Measurements from ENCODE around the gene TMEM25. TPM values are rescaled to one million over a fixed set of nuclear protein-coding genes. Genes with fewer than 3 reads are reported as not detected.

The TMEM25 gene
- total and polyA plus RNA-seq, 4 donors: 5.5 to 19.9 (median 7.2) TPM

DNA sequence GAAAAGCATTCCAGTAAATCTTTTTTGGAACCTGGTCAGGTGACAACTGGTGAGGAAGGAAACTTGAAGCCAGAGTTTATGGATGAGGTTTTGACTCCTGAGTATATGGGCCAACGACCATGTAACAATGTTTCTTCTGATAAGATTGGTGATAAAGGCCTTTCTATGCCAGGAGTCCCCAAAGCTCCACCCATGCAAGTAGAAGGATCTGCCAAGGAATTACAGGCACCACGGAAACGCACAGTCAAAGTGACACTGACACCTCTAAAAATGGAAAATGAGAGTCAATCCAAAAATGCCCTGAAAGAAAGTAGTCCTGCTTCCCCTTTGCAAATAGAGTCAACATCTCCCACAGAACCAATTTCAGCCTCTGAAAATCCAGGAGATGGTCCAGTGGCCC, 27.8 kb upstream of the TMEM25 start (continued):
- TF ChIP-seq, protein P1, sequence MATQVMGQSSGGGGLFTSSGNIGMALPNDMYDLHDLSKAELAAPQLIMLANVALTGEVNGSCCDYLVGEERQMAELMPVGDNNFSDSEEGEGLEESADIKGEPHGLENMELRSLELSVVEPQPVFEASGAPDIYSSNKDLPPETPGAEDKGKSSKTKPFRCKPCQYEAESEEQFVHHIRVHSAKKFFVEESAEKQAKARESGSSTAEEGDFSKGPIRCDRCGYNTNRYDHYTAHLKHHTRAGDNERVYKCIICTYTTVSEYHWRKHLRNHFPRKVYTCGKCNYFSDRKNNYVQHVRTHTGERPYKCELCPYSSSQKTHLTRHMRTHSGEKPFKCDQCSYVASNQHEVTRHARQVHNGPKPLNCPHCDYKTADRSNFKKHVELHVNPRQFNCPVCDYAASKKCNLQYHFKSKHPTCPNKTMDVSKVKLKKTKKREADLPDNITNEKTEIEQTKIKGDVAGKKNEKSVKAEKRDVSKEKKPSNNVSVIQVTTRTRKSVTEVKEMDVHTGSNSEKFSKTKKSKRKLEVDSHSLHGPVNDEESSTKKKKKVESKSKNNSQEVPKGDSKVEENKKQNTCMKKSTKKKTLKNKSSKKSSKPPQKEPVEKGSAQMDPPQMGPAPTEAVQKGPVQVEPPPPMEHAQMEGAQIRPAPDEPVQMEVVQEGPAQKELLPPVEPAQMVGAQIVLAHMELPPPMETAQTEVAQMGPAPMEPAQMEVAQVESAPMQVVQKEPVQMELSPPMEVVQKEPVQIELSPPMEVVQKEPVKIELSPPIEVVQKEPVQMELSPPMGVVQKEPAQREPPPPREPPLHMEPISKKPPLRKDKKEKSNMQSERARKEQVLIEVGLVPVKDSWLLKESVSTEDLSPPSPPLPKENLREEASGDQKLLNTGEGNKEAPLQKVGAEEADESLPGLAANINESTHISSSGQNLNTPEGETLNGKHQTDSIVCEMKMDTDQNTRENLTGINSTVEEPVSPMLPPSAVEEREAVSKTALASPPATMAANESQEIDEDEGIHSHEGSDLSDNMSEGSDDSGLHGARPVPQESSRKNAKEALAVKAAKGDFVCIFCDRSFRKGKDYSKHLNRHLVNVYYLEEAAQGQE (IDR thresholded peaks at IDR 0.05): no peak
- TF ChIP-seq TAF1 (conservative IDR thresholded peaks at IDR 0.05): no peak
- no peak for TF ChIP-seq HNF4G (IDR thresholded peaks at IDR 0.05)
- TF ChIP-seq RAD21 (IDR thresholded peaks at IDR 0.05): no peak
- no peak for TF ChIP-seq GABPA (IDR thresholded peaks at IDR 0.05 in 1 of 2, conservative IDR thresholded peaks at IDR 0.05 in 1 of 2)
- no peak for TF ChIP-seq FOXA2 (IDR thresholded peaks at IDR 0.05)
- TF ChIP-seq FOXA1 (IDR thresholded peaks at IDR 0.05): no peak
- TF ChIP-seq HNF4A (conservative IDR thresholded peaks at IDR 0.05): no peak
- no peak for TF ChIP-seq ATF3 (IDR thresholded peaks at IDR 0.05)

DNA sequence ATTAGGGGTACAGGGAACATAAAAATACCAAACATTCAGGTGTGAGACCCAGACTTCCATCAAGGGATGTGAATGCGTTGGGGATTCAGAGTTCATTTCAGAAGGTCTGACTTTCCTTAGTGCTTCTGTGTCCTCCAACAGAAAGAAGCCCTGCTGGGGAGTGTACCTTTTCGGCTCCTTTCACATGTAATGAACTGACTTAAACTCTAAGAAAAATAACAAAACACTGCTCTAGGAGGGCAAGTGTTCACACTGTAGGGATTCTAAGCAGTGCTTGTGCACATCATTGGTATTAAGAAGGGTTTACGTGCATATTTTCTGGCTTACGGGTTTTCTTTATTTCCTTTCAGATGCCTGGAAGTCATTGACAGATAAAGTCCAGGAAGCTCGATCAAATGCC, 19.4 kb upstream of the TMEM25 start:
- no peaks in the 10 kb centered on the region for H3K4me1 ChIP-seq (ENCODE audit: control insufficient read depth in 4 of 4, insufficient read depth in 4 of 4, low read length in 3 of 4)
- TF ChIP-seq FOXA2 (IDR thresholded peaks at IDR 0.05): no peak
- TF ChIP-seq, protein P2, sequence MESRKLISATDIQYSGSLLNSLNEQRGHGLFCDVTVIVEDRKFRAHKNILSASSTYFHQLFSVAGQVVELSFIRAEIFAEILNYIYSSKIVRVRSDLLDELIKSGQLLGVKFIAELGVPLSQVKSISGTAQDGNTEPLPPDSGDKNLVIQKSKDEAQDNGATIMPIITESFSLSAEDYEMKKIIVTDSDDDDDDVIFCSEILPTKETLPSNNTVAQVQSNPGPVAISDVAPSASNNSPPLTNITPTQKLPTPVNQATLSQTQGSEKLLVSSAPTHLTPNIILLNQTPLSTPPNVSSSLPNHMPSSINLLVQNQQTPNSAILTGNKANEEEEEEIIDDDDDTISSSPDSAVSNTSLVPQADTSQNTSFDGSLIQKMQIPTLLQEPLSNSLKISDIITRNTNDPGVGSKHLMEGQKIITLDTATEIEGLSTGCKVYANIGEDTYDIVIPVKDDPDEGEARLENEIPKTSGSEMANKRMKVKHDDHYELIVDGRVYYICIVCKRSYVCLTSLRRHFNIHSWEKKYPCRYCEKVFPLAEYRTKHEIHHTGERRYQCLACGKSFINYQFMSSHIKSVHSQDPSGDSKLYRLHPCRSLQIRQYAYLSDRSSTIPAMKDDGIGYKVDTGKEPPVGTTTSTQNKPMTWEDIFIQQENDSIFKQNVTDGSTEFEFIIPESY (IDR thresholded peaks at IDR 0.05): no peak
- no peak for TF ChIP-seq NR2F2 (IDR thresholded peaks at IDR 0.05)
- no peak for TF ChIP-seq TAF1 (conservative IDR thresholded peaks at IDR 0.05)
- no peak for TF ChIP-seq FOXA1 (IDR thresholded peaks at IDR 0.05)
- no peak for TF ChIP-seq RAD21 (IDR thresholded peaks at IDR 0.05)
- no peak for TF ChIP-seq EGR1 (IDR thresholded peaks at IDR 0.05; ENCODE audit: low read depth in 2 of 2)
- TF ChIP-seq HNF4A (conservative IDR thresholded peaks at IDR 0.05): no peak
- no peak for TF ChIP-seq HNF4G (IDR thresholded peaks at IDR 0.05)
- TF ChIP-seq MAX (IDR thresholded peaks at IDR 0.05): no peak
- TF ChIP-seq SP1 (IDR thresholded peaks at IDR 0.05): no peak
- no peak for TF ChIP-seq CTCF (IDR thresholded peaks at IDR 0.05; ENCODE audit: low read depth, low read length, missing input control)
- TF ChIP-seq GABPA (IDR thresholded peaks at IDR 0.05 in 1 of 2, conservative IDR thresholded peaks at IDR 0.05 in 1 of 2): no peak
- no peak for TF ChIP-seq RXRA (IDR thresholded peaks at IDR 0.05)
- TF ChIP-seq ATF3 (IDR thresholded peaks at IDR 0.05): no peak
- TF ChIP-seq, protein P1 (IDR thresholded peaks at IDR 0.05): no peak
- no peak for TF ChIP-seq YY1 (IDR thresholded peaks at IDR 0.05)
- TF ChIP-seq JUND (IDR thresholded peaks at IDR 0.05): no peak
- no peak overlapping the region for H3K27ac ChIP-seq (ENCODE audit: low read depth in 1 of 2, low read length in 2 of 2)
- WGBS: 93% methylated on average over 5 of the region's 5 CpGs
- H3K4me3 ChIP-seq (ENCODE audit: low read depth in 1 of 3, low read length in 3 of 3): no peak overlapping the region
- no peak overlapping the region for H3K9ac ChIP-seq (ENCODE audit: low read depth in 1 of 2, low read length in 2 of 2)
- no peak for DNase-seq (ENCODE audit: low spot score)
- H3K36me3 ChIP-seq (ENCODE audit: control insufficient read depth in 4 of 4, insufficient read depth in 3 of 4, low read depth in 1 of 4, low read length in 3 of 4): peaks cover 9 to 80% (median 62%) of the 10 kb centered on the region in 4 donors
- no peaks in the 10 kb centered on the region for H3K9me3 ChIP-seq (ENCODE audit: control insufficient read depth in 4 of 4, low read length in 3 of 4)
- H3K27me3 ChIP-seq (ENCODE audit: control insufficient read depth in 4 of 4, insufficient read depth in 4 of 4, low read length in 3 of 4): no peaks in the 10 kb centered on the region
